GM12878 (cell line): ENCODE measurements around the gene INSIG1. TPM values are rescaled to one million over a fixed set of nuclear protein-coding genes. Genes with fewer than 3 reads are reported as not detected.

ENCODE experiments used
- ATAC-seq: fragments of 200-7000 bp; cut with Tn5 transposase; 3 replicates; pipeline ENCODE4 v1.9.1; 2020; ENCODE audit warnings: mild to moderate bottlenecking, moderate library complexity
- BruUV-seq: library from RNA; stranded (reverse); fragments of 400-500 nt; replicated peaks from 2 replicates; lab custom pipeline; 2021; lab: Mats Ljungman, UMichigan
- CTCF ChIA-PET: fragments of 300-600 bp; sonication (Branson Sonifier 250); formaldehyde crosslinking; extraction: SDS; loops from one replicate; lab custom pipeline; 2021; ENCODE audit warnings: inconsistent platforms; lab: Yijun Ruan, JAX
- POLR2A ChIA-PET: fragments of 350-600 bp; formaldehyde crosslinking; extraction: SDS; loops from one replicate; lab custom pipeline; 2021; ENCODE audit warnings: inconsistent platforms; lab: Charles Lee
- RAD21 ChIA-PET: fragments of 300-600 bp; sonication (Branson Sonifier 250); formaldehyde crosslinking; loops from one replicate; lab custom pipeline; 2023; ENCODE audit warnings: antibody characterized with exemption; ENCODE audit not compliant: unreplicated experiment; lab: Charles Lee
- SMC1A ChIA-PET: fragments of 300-600 bp; sonication (Branson Sonifier 250); formaldehyde crosslinking; loops from one replicate; lab custom pipeline; 2023; ENCODE audit not compliant: unreplicated experiment, uncharacterized antibody; lab: Charles Lee
- DNase-seq: peaks from one replicate; pipeline ENCODE4 v3.0.0-alpha.2; 2011; ENCODE audit warnings: low read depth, low spot score
- FAIRE-seq: peaks from 3 replicates; lab custom pipeline; 2011; peaks lifted over from hg19 to GRCh38; lab: Jason Lieb, UNC
- H2AFZ ChIP-seq: 2 replicates; pipeline ENCODE4 v1.6.0; 2011; ENCODE audit warnings: low read depth, low read length, control low read depth; ENCODE audit not compliant: control insufficient read depth
- H3K27ac ChIP-seq: 2 replicates; pipeline ENCODE4 v1.5.1; 2011; ENCODE audit warnings: control low read depth; ENCODE audit not compliant: control insufficient read depth, insufficient read depth
- H3K27me3 ChIP-seq, 2 experiments: replicated peaks in 1 of 2; 2 replicates each; pipeline versions ENCODE4 v1.6.0 to v1.6.1; 2011; ENCODE audit warnings: low read length in 1 of 2; ENCODE audit not compliant: control insufficient read depth in 2 of 2, insufficient read depth in 2 of 2
- H3K36me3 ChIP-seq, 2 experiments: 2 replicates each; pipeline ENCODE4 v1.5.1; 2011; ENCODE audit warnings: low read length in 1 of 2; ENCODE audit not compliant: control insufficient read depth in 2 of 2, insufficient read depth in 2 of 2
- H3K4me1 ChIP-seq: 2 replicates; pipeline ENCODE4 v1.6.1; 2011; ENCODE audit warnings: mild to moderate bottlenecking, low read length, moderate library complexity, mixed read lengths; ENCODE audit not compliant: control insufficient read depth, insufficient read depth
- H3K4me2 ChIP-seq: 2 replicates; pipeline ENCODE4 v1.6.0; 2011; ENCODE audit warnings: control low read depth; ENCODE audit not compliant: control insufficient read depth, insufficient read depth
- H3K4me3 ChIP-seq: fragments of 200-600 bp; sonication (generic); 2 replicates; pipeline ENCODE4 v1.5.1; 2016
- H3K79me2 ChIP-seq: 2 replicates; pipeline ENCODE4 v1.6.0; 2011; ENCODE audit warnings: low read length; ENCODE audit not compliant: control insufficient read depth, insufficient read depth
- H3K9ac ChIP-seq: 2 replicates; pipeline ENCODE4 v1.8.0; 2011; ENCODE audit warnings: low read length, control low read depth, mixed read lengths; ENCODE audit not compliant: control insufficient read depth, insufficient read depth
- H3K9me3 ChIP-seq: replicated peaks from 3 replicates; pipeline ENCODE4 v1.5.1; 2011; ENCODE audit warnings: mild to moderate bottlenecking, low read length; ENCODE audit not compliant: control insufficient read depth, insufficient read depth
- H4K20me1 ChIP-seq: 2 replicates; pipeline ENCODE4 v1.6.0; 2011; ENCODE audit not compliant: control insufficient read depth, insufficient read depth
- ESRRA ChIP-seq: IDR thresholded peaks from 2 replicates; pipeline ENCODE4 v1.6.1; 2012; ENCODE audit warnings: mild to moderate bottlenecking, low read length, improper control_type of control experiment
- GATAD2B ChIP-seq: fragments of 450-650 bp; conservative IDR thresholded peaks from 2 replicates; pipeline ENCODE4 v1.6.1; 2017; ENCODE audit warnings: low read depth, mild to moderate bottlenecking, moderate library complexity
- NFYB ChIP-seq: IDR thresholded peaks from 2 replicates; pipeline ENCODE4 v1.6.1; 2011; ENCODE audit warnings: low read depth, mild to moderate bottlenecking, low read length, improper control_type of control experiment, moderate library complexity; ENCODE audit not compliant: insufficient read depth
- RFX5 ChIP-seq: IDR thresholded peaks from 2 replicates; pipeline ENCODE4 v1.6.1; 2011; ENCODE audit warnings: low read depth, low read length, improper control_type of control experiment
- ZNF24 ChIP-seq: fragments of 450-650 bp; IDR thresholded peaks from 2 replicates; pipeline ENCODE4 v1.6.1; 2017; ENCODE audit warnings: antibody characterized with exemption, mild to moderate bottlenecking
- WGBS: methylation state at CpG from one replicate; pipeline ENCODE4 v1.1.6; 2016; ENCODE audit warnings: low lambda C conversion rate; ENCODE audit not compliant: insufficient replicate concordance, insufficient coverage; ENCODE audit errors: missing lambda C conversion rate; 5-methylcytosine and 5-hydroxymethylcytosine counted together
- in situ Hi-C: fragments of 300-500 bp; cut with MboI; formaldehyde crosslinking; loops from 9 replicates; pipeline ENCODE4 v1.14.3; 2018; ENCODE audit warnings: mixed read lengths
- intact Hi-C: fragments of 100-400 bp; cut with micrococcal nuclease; formaldehyde crosslinking; loops from one replicate; pipeline ENCODE4 v1.14.2; 2022; ENCODE audit not compliant: unreplicated experiment
- polyA plus RNA-seq, 11 experiments: library from polyadenylated mRNA; depleted of rRNA in 4 of 11; unstranded in 6 of 11; stranded (reverse) in 5 of 11; fragments of >200 nt; fragmentation: Nextera tagmentation in 4 of 11; fragmentation: Illumina TruSeq in 1 of 11; extraction: Ambion mirVana in 4 of 11; extraction: Trizol in 1 of 11; gene quantifications; 1 replicate in 1 of 11; 2 replicates in 10 of 11; pipeline versions ENCODE4 v1.2.1 to v1.2.3, GENCODE V29; 2011 to 2016; ENCODE audit warnings: inconsistent platforms in 2 of 11, missing spikeins in 2 of 11, low read depth in 1 of 11
- total RNA-seq, 4 experiments: library from RNA; depleted of rRNA in 3 of 4; stranded (reverse); fragments of >200 nt in 3 of 4; fragmentation: Illumina TruSeq in 1 of 4; extraction: Trizol in 1 of 4; gene quantifications; 2 replicates each; pipeline versions ENCODE4 v1.2.1 to v1.2.3, GENCODE V29; 2013 to 2021
- TF ChIP-seq, protein P1 (sequence below): IDR thresholded peaks from 2 replicates; pipeline ENCODE4 v1.6.1; 2011; ENCODE audit warnings: mild to moderate bottlenecking, low read depth, low read length, moderate library complexity; ENCODE audit not compliant: insufficient replicate concordance
- TF ChIP-seq, protein P2 (sequence below): IDR thresholded peaks from 2 replicates; pipeline ENCODE4 v1.6.1; 2012; ENCODE audit warnings: low read length, inconsistent platforms
- TF ChIP-seq, protein P3 (sequence below): fragments of 450-650 bp; IDR thresholded peaks from 2 replicates; pipeline ENCODE4 v1.6.1; 2017; ENCODE audit warnings: low read depth, mild to moderate bottlenecking, moderate library complexity

The INSIG1 gene
- total and polyA plus RNA-seq, 10 of the 15 experiments (the other 5 are each of a cell fraction or from before 2014, with no cell fraction given): 29.6 to 168 (median 91.1) TPM

DNA sequence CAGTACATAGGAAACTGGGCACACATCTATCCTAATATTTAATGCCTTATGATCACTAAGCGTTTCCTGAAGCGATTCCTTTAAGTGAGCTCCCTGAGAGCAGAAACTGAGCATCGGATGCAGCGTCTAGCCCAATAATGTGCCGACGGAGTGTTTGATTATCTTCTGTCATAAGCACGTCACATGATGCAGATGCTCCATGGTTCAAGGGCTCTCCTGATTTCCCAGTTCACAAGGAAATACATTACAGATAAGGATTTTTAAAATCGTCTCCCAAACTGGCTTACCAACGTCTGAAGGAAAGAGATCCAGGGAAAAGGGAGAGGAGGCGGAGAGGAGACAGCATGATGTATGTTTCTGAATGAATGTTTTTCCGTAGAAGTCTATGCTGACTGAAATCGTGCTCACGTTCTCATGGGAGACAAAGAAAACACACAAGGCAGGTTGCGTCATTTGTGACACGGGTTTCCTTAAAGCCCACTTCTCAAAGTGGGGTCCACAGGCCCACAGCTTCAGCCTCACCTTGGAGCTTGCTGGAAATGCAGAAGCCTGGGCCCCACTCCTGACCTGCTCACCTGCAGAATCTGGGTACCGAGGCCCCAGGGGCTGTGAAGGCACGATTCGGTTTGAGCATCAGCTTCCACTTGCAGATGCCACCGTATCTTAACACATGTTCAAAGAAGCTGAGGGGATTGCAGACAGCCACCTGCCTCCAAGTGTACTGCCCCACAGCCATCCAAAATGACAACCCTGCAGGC is 21.5 kb upstream of the INSIG1 start:
- no peak for FAIRE-seq

DNA sequence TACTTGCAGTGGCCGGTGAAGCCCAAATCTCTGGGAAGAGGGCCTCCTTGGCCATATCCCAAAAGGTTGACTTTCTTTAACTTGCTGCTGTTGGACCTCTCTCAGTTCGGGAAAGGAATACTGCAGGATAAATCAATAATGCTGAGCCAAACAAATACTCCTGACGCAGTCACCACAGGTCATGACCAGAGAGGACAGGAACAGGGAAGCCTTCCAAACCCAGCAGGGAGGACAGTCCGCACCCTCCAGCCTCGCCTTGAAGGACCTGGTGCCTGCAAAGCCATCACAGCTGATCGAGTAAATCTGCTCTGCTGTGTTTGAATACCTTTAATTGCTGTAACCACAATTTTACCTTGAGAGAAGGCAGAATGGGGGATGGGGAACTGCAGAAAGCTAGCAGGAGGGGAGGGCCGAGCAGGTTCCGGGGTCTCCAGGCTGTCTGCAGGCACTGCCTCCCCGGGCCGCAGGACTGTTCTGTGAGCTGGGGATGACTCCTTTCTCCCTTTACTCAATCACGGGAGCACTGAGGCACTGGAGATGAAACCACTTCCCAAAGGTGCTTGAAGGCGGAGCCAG is 20.8 kb upstream of the INSIG1 start:
- DNase-seq (no peak), ATAC-seq (no peak), FAIRE-seq (no peak)
- H2AFZ ChIP-seq: no peak overlapping the region
- peaks cover 0 to 4% of the 10 kb centered on the region in 2 experiments; a peak in 1 of 4 replicates for H3K27me3 ChIP-seq
- no peaks in the 10 kb centered on the region for H3K36me3 ChIP-seq
- no peaks in the 10 kb centered on the region for H4K20me1 ChIP-seq
- CTCF ChIA-PET: no interaction called here
- BruUV-seq: no TSS peak
- H3K79me2 ChIP-seq: no peaks in the 10 kb centered on the region
- no peak overlapping the region for H3K27ac ChIP-seq
- intact Hi-C loops (no loop called here), in situ Hi-C loops (no loop called here)
- H3K4me2 ChIP-seq: no peak overlapping the region
- no peak overlapping the region for H3K4me3 ChIP-seq
- no peak overlapping the region for H3K9ac ChIP-seq
- 74% methylated on average over 12 of the region's 12 CpGs for WGBS
- H3K4me1 ChIP-seq: no peaks in the 10 kb centered on the region
- POLR2A ChIA-PET: no interaction called here
- SMC1A ChIA-PET: no interaction called here
- RAD21 ChIA-PET: no interaction called here
- H3K9me3 ChIP-seq: no peaks in the 10 kb centered on the region
- TF ChIP-seq, protein P1, sequence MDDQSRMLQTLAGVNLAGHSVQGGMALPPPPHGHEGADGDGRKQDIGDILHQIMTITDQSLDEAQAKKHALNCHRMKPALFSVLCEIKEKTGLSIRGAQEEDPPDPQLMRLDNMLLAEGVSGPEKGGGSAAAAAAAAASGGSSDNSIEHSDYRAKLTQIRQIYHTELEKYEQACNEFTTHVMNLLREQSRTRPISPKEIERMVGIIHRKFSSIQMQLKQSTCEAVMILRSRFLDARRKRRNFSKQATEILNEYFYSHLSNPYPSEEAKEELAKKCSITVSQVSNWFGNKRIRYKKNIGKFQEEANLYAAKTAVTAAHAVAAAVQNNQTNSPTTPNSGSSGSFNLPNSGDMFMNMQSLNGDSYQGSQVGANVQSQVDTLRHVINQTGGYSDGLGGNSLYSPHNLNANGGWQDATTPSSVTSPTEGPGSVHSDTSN: no peak
- TF ChIP-seq ESRRA: no peak
- no peak for TF ChIP-seq NFYB
- no peak for TF ChIP-seq RFX5
- TF ChIP-seq, protein P2, sequence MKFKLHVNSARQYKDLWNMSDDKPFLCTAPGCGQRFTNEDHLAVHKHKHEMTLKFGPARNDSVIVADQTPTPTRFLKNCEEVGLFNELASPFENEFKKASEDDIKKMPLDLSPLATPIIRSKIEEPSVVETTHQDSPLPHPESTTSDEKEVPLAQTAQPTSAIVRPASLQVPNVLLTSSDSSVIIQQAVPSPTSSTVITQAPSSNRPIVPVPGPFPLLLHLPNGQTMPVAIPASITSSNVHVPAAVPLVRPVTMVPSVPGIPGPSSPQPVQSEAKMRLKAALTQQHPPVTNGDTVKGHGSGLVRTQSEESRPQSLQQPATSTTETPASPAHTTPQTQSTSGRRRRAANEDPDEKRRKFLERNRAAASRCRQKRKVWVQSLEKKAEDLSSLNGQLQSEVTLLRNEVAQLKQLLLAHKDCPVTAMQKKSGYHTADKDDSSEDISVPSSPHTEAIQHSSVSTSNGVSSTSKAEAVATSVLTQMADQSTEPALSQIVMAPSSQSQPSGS: no peak
- TF ChIP-seq ZNF24: no peak

More for the DNA sequence above, 21.5 kb upstream of the INSIG1 start:
- H2AFZ ChIP-seq: no peak overlapping the region
- 38% methylated on average over 19 of the region's 19 CpGs for WGBS
- POLR2A ChIA-PET: no interaction called here
- BruUV-seq: no TSS peak
- H3K79me2 ChIP-seq: no peaks in the 10 kb centered on the region
- TF ChIP-seq, protein P3, sequence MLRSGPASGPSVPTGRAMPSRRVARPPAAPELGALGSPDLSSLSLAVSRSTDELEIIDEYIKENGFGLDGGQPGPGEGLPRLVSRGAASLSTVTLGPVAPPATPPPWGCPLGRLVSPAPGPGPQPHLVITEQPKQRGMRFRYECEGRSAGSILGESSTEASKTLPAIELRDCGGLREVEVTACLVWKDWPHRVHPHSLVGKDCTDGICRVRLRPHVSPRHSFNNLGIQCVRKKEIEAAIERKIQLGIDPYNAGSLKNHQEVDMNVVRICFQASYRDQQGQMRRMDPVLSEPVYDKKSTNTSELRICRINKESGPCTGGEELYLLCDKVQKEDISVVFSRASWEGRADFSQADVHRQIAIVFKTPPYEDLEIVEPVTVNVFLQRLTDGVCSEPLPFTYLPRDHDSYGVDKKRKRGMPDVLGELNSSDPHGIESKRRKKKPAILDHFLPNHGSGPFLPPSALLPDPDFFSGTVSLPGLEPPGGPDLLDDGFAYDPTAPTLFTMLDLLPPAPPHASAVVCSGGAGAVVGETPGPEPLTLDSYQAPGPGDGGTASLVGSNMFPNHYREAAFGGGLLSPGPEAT: no peak
- no peak for TF ChIP-seq GATAD2B
- SMC1A ChIA-PET: interaction anchor here (1.4 kb wide), 1 partner anchor 30 kb away, joined by 4 read pairs; no protein-coding TSS in a partner anchor
- H3K4me3 ChIP-seq: no peak overlapping the region
- in situ Hi-C loops (no loop called here), intact Hi-C loops (no loop called here)
- H3K36me3 ChIP-seq: no peaks in the 10 kb centered on the region
- H3K9me3 ChIP-seq: no peaks in the 10 kb centered on the region
- no peak overlapping the region for H3K9ac ChIP-seq
- CTCF ChIA-PET: no interaction called here
- H3K27ac ChIP-seq: no peak overlapping the region
- ATAC-seq: no peak
- peaks cover 2 to 4% of the 10 kb centered on the region in 2 experiments; a peak in 2 of 4 replicates for H3K27me3 ChIP-seq
- no peaks in the 10 kb centered on the region for H4K20me1 ChIP-seq
- no peak overlapping the region for H3K4me2 ChIP-seq
- RAD21 ChIA-PET: no interaction called here
- no peaks in the 10 kb centered on the region for H3K4me1 ChIP-seq
- no peak for DNase-seq
